GM12878 (cell line): ENCODE measurements around the gene RIMS1.

ENCODE experiments used
- MTA3 ChIP-seq: IDR thresholded peaks from 2 replicates; pipeline ENCODE4 v1.6.1; 2012; ENCODE audit warnings: low read length, inconsistent platforms, borderline replicate concordance
- POLR2AphosphoS5 ChIP-seq: IDR thresholded peaks from 2 replicates; pipeline ENCODE4 v1.6.1; 2011; ENCODE audit warnings: mild to moderate bottlenecking, low read length, inconsistent platforms
- RAD21 ChIP-seq: IDR thresholded peaks from 2 replicates; pipeline ENCODE4 v1.6.1; 2011; ENCODE audit warnings: mild to moderate bottlenecking, low read depth, low read length, moderate library complexity; ENCODE audit not compliant: insufficient read depth

- no peak for TF ChIP-seq RAD21
- TF ChIP-seq POLR2AphosphoS5, result no peak
- TF ChIP-seq MTA3, result no peak
Observed at GRCh38 chr6:72413884-72414283, 527.5 kb downstream of the RIMS1 start.
